PC-9 (cell line): Measurements from ENCODE around the gene BMP8A.

Experiments used
- CTCF ChIP-seq: fragments of 200-600 bp; sonication (generic); conservative IDR thresholded peaks from 2 replicates; pipeline ENCODE4 v1.6.1; 2017; ENCODE audit warnings: mixed run types, antibody characterized with exemption, mild to moderate bottlenecking, moderate library complexity
- EZH2 ChIP-seq: fragments of 200-600 bp; sonication (generic); IDR thresholded peaks from 2 replicates; pipeline ENCODE4 v1.8.0; 2017; ENCODE audit warnings: antibody characterized with exemption, low read depth

DNA sequence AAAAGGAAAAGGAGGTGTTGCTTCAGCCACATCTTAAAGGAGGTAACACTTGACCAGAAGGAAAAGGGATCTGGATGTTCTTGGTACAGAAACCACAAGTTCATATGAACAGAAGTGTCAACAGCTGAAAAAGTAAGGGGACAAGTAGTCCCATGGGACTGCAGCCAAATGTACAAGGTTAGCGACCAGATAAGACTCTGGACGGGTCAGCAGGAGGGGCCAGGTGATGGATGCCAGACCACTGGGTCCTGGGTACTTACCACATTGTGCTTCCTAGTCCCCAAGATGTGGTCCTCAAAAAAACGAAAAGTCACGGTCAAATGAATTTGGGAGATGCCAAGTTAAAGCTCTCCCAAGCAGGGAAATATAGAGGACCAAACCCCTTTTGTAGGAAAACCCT is 16.6 kb upstream of the BMP8A start:
- no peak for TF ChIP-seq CTCF
- no peak for TF ChIP-seq EZH2
